Activated CD8-positive, alpha-beta memory T cell treated with anti-CD3 and anti-CD28 coated beads, Interleukin-2, amount 50 U/mL, for 4 hours (primary cell): ENCODE data around the gene FXYD7.
A peak's percentile ranks its signal among the peaks of the same experiment; 100 is the strongest.
"Not testable (repeated sequence)": the region's sequence is repeated elsewhere in the genome, so short reads cannot be mapped to it uniquely, and the experiment has no call there.

Experiments used
- DNase-seq: peaks from one replicate; pipeline ENCODE4 v3.0.0-alpha.2; 2020

The FXYD7 gene

GRCh38 chr19:35128398-35129057, 14.5 kb upstream of the FXYD7 start:
- no peak for DNase-seq

- not testable (repeated sequence) for DNase-seq
Observed at GRCh38 chr19:35129724-35130274, 13.3 kb upstream of the FXYD7 start.

- DNase-seq: no peak
Observed at GRCh38 chr19:35130761-35131720, 12.0 kb upstream of the FXYD7 start.

- DNase-seq: no peak
Observed at GRCh38 chr19:35132254-35132653, 10.8 kb upstream of the FXYD7 start.

- DNase-seq: no peak
Observed at GRCh38 chr19:35133826-35134225, 9.2 kb upstream of the FXYD7 start.

GRCh38 chr19:35134601-35135242, 8.3 kb upstream of the FXYD7 start, which contains the start of gene LGI4:
LGI4 (minus strand) TSS chr19:35135059; CDS start chr19:35134680, 379 bp downstream.
- no peak for DNase-seq

- DNase-seq: peak; percentile 69
Observed at GRCh38 chr19:35135389-35135909, 7.6 kb upstream of the FXYD7 start.

GRCh38 chr19:35136231-35136630, 6.8 kb upstream of the FXYD7 start:
- no peak for DNase-seq

GRCh38 chr19:35136977-35137702, 5.9 kb upstream of the FXYD7 start:
- DNase-seq: no peak

GRCh38 chr19:35138305-35138892, 4.7 kb upstream of the FXYD7 start, which contains the start of gene FXYD1:
FXYD1 (plus strand) TSS chr19:35138824; CDS start chr19:35140080, 1,256 bp downstream.
- no peak for DNase-seq

- no peak for DNase-seq
Observed at GRCh38 chr19:35140207-35140961, 2.7 kb upstream of the FXYD7 start.

GRCh38 chr19:35140962-35141836, 1.9 kb upstream of the FXYD7 start:
- peak; percentile 96 for DNase-seq

GRCh38 chr19:35141837-35142605, 1.0 kb upstream of the FXYD7 start:
- DNase-seq: no peak

- peak; percentile 74 for DNase-seq
Observed at GRCh38 chr19:35142606-35143230, 337 bp upstream of the FXYD7 start.

GRCh38 chr19:35143818-35144217, 763 bp downstream of the FXYD7 start:
- DNase-seq: no peak

GRCh38 chr19:35144259-35144599, 1.2 kb downstream of the FXYD7 start:
- DNase-seq: no peak

GRCh38 chr19:35144600-35145436, 1.8 kb downstream of the FXYD7 start:
- no peak for DNase-seq
